NCI-H187 treated with DMSO at 0.1 percent for 48 hours (cell line): ENCODE measurements around the gene RAET1G.
"Not testable (repeated sequence)": the region's sequence is repeated elsewhere in the genome, so short reads cannot be mapped to it uniquely, and the experiment has no call there.

Source experiments
- DNase-seq: peaks from one replicate; lab custom pipeline; 2025; lab: John Stamatoyannopoulos, UW

The RAET1G gene

DNA sequence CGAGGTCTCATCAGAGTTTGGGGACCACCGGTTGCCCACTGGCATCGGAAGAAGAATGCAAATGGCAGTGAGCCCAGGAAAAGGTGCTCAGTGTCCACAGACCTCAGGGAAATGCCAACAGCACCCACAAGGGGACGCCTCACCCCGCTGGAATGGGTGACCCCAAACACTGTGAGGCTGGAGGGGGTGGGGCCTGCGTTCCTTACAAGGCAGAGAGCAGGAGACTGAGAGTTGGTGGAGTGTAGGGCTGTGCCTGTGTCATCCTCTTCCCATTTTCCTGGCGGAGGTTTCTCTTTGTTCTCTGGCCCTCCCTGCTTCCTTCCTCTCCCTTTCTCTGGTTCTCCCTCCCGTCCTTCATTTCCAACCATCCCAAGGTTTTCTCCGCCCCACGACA is 31.0 kb upstream of the RAET1G start:
- DNase-seq: not testable (repeated sequence)

DNA sequence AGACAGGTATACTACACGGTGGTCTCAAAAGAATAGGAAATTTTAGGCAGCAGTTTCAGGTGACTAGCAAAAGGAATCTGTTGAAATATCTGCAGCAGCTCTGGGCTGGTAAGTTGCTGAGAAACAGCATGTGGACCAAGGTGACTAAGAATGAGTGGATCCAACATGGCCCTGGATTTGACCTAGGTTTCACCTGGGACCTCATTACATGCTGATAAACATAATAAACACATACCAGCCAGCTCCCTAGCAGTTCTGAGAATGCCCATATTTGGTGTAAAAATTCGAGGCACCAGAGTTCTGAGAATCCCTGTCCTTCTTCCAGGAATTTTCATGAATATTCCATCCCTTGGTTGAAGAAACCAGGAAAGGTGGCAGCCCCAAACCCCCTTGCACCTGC is 30.5 kb upstream of the RAET1G start:
- DNase-seq: not testable (repeated sequence)

GRCh38 chr6:149951626-149952025 is 28.7 kb upstream of the RAET1G start:
- no peak for DNase-seq

DNA sequence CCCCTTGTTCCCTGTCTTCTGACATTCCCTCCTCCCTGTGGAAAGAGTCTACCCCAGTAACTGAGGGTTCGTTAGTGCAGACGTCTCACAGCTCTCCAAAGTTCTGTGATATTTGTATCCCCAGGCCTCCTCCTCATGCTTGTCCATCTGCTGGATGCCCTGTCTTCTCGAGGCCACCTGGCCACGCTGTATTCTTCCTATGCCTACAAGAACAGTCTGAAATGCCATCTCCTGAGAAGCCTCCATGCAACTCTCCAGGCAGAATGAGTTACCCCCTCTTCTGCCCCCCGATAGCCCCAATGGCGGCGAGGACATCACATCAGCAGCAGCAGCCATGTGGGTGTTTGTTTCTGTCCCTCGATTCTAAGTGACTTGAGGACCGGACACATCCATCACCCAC is 28.2 kb upstream of the RAET1G start:
- no peak for DNase-seq

DNA sequence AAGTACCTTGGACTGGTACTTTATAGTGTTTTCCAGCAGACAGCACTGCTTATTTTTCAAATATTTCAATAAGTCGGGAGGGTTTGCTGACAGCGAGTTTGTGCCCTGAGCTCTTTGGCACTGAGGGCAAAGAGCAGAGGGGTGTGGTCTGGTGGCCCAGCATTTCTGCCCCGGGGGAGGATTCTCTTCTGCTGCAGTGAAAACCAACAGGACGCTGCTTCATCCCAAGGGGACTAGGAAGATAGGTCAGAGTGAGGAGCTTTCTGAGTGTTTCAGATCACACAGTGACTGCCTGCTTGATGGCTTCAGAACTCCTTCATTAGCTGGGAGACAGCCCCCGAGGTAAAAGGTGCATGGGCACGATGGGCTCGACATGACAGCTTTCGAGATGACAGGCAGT is 27.5 kb upstream of the RAET1G start:
- DNase-seq: no peak

DNA sequence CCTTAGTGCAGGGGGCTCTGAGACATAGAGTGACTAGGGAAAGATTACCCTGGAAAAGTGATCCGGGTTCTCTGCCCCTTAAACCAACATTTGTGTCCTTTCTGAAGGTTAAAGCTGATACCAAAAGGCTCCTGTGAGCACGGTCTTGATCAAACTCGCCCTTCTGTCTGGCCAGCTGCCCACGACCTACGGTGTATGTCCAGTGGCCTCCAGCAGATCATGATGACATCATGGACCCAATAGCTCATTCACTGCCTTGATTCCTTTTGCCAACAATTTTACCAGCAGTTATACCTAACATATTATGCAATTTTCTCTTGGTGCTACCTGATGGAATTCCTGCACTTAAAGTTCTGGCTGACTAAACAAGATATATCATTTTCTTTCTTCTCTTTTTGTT is 25.7 kb upstream of the RAET1G start:
- no peak for DNase-seq

DNA sequence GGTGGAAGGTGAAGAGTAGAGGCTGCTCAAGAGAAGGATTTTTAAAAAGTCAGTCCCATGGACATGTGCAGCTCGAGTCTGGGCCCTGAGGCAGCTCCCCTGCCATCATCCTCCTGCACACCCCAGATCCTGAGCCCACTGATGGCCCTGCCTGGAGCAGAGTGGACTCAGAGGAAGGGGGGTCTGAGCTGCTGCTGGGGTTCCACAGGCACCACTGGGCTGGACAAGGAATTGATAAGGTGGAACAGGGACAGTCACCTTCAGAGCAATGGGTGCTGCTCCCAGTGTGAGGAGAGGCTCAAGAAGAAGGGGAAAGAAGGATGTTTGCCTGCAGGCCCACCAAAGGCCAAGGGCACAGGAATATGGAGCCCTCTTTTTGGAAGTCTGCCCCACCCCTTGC is 25.1 kb upstream of the RAET1G start:
- DNase-seq: no peak

DNA sequence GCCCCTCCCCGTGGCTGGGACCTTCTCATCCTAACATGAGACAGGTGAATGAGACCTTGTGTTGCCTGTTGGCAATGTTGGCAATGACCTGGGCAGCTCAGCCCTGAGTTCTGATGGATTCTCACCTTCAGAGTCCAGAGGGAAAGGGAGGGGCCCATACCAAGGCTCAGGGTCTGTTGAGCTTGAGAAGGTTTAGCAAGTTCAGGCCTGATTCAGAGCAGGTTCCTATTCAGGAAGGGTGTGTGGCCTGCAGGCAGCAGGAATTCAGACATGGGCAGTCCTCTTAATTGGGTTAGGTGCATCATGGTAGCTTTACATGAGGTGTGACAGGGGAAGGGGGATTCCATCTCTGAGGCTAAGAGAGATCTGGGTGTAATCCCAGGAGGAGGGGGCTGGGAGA is 24.6 kb upstream of the RAET1G start:
- DNase-seq: not testable (repeated sequence)

DNA sequence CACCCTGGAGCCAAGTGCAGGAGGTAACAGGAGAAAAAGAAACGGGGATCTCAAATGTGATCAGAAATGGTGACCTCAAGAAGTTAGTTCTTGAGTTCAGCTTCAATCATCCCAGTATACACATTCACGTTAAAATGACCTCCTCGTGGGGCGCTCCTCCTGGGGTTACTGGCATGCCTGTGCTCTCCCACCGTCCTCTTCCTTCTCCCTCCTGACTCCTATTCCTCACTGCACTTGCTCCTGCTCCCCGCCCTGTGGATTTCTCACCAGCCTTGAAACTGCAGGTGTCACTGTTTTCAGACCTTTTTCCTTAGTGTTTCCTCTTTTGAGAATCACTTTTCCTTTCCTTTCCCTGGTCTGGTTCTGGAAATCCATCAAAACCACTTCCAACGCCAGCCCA is 23.7 kb upstream of the RAET1G start:
- DNase-seq: not testable (repeated sequence)

DNA sequence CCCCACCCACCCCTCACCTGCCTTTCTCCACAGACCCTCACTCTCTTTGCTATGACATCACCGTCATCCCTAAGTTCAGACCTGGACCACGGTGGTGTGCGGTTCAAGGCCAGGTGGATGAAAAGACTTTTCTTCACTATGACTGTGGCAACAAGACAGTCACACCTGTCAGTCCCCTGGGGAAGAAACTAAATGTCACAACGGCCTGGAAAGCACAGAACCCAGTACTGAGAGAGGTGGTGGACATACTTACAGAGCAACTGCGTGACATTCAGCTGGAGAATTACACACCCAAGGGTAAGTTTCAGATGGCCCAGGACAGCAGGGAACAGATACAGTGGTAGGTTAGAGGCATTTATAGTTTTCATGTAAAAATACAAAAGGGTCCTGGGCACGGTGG is 22.4 kb upstream of the RAET1G start:
- DNase-seq: not testable (repeated sequence)

- DNase-seq: not testable (repeated sequence)
These were observed 20.4 kb upstream of the RAET1G start for GRCh38 chr6:149943321-149943720.

DNA sequence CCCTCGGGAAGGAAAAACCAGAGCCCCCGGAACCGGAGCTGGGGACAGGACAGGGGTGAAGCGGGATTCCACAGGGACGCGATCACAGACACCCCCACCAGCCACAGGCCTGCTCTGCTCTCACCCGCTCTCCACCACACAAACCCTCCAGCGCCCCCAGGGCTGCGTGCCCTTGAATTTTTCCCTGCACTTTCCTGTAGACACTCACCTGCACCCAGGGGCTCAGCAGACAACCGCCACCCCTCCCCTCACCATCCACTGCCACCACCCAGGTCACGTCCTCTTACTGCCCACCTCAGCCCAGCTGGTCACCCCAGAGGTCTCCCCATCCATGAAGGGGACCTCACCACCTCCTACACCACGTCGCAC is 19.5 kb upstream of the RAET1G start:
- DNase-seq: no peak

- DNase-seq: no peak
These were observed 18.9 kb upstream of the RAET1G start, which contains the start of gene ULBP2 for GRCh38 chr6:149941583-149942460. TSS of gene ULBP2 (plus strand) at chr6:149942014. CDS start at chr6:149942073, 59 bp downstream.

DNA sequence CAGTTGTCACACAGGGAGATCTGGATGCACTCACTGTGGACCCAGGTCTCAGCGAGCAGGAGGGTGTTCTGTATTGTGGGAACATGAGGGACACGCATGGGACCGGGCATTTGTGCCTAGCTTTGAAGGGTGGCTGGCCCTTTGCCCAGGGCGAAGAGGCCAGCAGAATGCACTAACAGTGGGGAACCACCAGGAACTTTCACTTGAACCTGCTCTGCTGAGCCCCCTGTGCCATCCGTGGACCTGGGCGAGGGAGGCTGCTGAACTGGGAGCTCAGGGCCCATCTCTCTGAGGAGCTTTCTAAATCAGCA is 17.7 kb upstream of the RAET1G start:
- no peak for DNase-seq

DNA sequence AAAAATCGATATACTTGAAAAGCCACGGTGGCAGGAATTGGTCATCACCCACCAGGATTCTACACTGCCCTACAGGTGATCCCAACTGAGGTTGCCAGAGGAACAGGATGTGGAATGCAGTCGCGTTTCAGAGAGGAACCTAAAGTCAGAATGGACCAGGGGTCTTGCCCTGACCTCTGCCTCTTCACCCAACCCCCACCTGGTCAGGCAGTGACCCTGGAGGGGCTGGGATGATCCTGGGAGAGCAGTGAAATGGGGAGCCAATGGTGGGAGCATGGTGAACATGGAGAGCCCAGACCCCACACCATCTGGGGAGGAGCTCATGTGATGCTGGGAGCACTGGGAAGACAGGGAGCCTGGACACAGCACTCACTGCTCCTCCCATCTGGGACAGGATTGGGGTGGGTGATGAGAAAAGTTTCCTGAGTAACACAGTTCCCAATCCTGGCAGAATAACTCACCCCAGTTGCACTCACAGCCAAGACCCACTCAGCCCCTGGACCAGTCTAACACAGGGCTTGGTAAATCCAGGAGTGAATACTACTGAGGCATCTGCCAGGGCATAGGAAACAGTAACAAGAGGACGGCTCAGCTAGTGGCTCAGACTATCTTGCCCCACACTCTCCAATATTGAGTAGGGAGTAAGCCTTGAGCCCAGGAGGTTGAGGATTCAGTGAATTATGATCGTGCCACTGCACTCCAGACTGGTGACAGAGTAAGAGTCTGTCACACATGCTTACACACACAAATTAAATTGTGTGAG is 17.2 kb upstream of the RAET1G start:
- no peak for DNase-seq

DNA sequence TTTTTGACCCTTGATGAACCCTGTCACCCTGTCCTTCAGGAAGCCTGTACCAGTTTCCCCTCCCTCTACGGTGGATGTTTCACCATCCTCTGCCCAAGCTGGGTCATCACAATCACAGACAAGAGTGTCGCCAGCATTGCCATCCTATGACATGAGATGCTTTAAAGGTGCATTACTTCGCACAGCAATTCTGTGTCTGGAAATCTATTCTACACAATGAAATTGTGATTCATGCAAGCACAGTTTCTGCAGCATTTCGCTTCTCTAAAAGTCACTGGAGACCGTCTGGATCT is 16.4 kb upstream of the RAET1G start:
- no peak for DNase-seq

DNA sequence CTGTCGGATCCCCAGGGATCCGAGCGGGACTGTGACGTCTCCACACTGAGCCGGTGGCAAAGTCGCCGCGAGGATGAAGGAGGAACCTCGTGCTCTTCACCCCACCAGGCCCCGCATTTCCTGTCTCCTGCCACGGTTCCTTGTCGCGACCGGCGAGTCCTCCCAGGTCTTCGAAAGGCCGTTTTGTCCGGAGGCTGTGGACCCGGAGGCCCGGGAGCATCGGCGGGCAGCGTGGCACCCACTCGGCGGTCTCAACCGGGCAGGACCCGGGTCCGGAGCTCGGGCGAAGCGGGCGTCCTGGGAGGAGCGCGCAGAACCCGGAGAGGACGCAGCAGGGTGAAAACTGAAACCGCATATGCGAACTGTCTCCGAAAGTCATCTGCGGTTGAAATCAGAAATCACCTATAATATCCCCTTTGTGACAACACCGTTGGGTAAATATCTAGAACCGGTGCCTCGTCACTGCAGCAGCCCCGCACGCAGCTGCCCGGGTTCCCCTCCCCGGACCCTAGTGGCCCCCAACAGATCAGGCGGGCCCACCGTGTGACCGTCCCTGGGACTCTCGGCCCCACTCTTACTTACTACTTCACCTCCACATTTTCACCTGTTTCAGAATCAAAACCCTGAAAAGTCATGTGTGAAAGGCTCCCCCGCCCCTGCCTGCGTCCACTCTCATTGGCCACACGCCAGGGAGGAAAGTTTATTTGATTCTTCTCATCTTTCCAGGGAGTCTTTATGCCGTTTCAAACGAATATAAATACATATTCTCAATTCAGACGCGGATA is 15.8 kb upstream of the RAET1G start:
- no peak for DNase-seq

- not testable (repeated sequence) for DNase-seq
These were observed 15.2 kb upstream of the RAET1G start for GRCh38 chr6:149938013-149938570.

GRCh38 chr6:149936743-149937142 is 13.8 kb upstream of the RAET1G start:
- DNase-seq: no peak

GRCh38 chr6:149935668-149936067 is 12.7 kb upstream of the RAET1G start:
- DNase-seq: no peak

GRCh38 chr6:149935246-149935645 is 12.3 kb upstream of the RAET1G start:
- DNase-seq: no peak
